COR-L47 (cell line): ENCODE measurements around the gene ADRM1.

Source experiments
- DNase-seq: peaks from one replicate; lab custom pipeline; 2025; lab: John Stamatoyannopoulos, UW

ADRM1 gene

GRCh38 chr20:62354811-62355341, 52.1 kb downstream of the ADRM1 start:
- no peak for DNase-seq

DNA sequence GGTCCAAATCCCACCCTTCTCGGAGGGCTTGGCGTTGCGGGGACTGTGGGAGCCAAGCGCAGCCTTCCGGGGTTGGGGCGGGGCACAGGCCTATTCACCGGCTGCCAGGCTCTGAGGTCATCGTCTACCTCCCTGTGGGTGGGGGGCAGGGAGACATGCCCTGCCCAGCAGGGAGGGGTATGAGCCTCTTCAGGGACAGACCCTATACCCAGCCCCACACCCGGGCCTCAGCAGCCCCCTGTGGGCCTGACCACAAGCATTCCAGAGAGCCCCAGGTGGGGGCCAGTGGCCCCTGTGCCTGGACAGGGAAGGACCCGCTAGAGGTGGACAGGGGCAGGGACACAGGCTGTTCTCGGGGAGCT, 52.7 kb downstream of the ADRM1 start:
- no peak for DNase-seq

- DNase-seq: no peak
These were observed 53.2 kb downstream of the ADRM1 start for GRCh38 chr20:62355878-62356588.

DNA sequence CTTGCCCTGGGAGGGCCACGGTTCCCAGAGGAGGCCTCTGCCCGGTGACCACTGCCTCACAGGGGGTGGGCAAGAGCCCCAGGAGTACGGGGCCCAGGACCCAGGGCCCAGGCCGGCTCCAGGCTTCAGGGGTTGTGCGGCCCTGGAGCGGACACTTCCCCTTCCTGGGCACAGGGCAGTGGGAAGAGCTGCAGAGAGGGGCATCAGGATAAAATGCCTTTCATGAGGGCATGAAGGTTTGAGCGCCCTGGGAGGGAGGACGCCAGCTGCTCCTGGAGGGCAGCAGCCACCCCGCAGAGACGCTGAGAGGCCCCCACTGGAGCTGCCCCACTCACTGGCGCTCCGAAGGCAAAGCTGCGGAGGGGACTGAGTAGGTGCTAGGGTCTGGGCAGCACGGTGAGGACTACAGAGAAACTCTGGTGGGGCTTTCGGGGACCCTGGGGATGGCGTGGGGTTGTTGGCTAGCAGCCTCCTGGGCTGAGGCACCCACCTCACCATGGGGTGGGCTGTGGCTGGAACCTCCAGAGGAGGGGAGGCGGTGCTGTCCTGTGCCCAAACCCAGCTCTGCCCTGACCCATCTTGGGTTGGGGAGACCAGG, 53.9 kb downstream of the ADRM1 start:
- DNase-seq: no peak

DNA sequence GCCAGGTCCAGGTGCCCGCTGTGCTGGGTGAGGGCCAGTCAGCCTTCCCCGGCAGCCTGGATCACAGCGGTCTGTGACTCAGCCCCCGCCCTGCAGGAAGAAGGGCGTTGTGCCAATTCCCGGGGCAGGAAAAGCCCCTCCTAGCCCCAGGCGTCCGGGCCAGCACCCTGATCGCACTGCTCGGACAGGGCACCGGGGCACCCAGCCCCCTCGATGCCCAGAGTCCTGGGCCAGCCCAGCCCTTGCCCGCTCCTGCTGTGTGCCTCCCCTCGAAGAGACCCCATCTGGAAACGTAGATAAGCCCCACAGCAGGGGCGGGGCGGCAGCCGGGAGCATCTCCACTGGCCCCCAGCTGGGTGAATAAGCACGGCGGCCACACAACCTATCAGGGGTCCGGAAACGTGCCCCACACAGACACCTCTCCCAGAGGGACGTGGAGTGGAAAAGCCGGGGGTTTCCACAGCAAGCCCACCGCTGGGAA, 54.4 kb downstream of the ADRM1 start:
- DNase-seq: no peak

GRCh38 chr20:62357681-62358080, 54.9 kb downstream of the ADRM1 start:
- no peak for DNase-seq
